Right atrium auricular region (tissue), 2 donors: Measurements from ENCODE around the gene OR1K1. TPM values are rescaled to one million over a fixed set of nuclear protein-coding genes. Genes with fewer than 3 reads are reported as not detected.
A peak's percentile ranks its signal among the peaks of the same experiment; 100 is the strongest.

ENCODE experiments used
- DNase-seq: peaks from one replicate; pipeline ENCODE4 v3.0.0-alpha.2; 2019; ENCODE audit warnings: low spot score
- H3K27ac ChIP-seq, 2 donors: fragments of 200-600 bp; sonication (generic); 1 replicate in 1 of 2; 2 replicates in 1 of 2; pipeline ENCODE4 v1.5.1; 2016 to 2019
- H3K27me3 ChIP-seq, 2 donors: fragments of 200-600 bp; sonication (generic); one replicate each; pipeline versions ENCODE4 v1.5.1 to v1.6.0; 2017 to 2019
- H3K36me3 ChIP-seq: fragments of 200-600 bp; sonication (generic); one replicate; pipeline ENCODE4 v1.5.1; 2016
- H3K4me1 ChIP-seq, 2 donors: fragments of 200-600 bp; sonication (generic); one replicate each; pipeline versions ENCODE4 v1.5.1 to v1.6.0; 2017 to 2019
- H3K4me3 ChIP-seq, 2 donors: fragments of 200-600 bp; sonication (generic); 1 replicate in 1 of 2; 2 replicates in 1 of 2; pipeline ENCODE4 v1.5.1; 2017 to 2019; ENCODE audit warnings: mild to moderate bottlenecking in 1 of 2, moderate library complexity in 1 of 2
- H3K9me3 ChIP-seq, 2 donors: fragments of 200-600 bp; sonication (generic); one replicate each; pipeline ENCODE4 v1.5.1; 2019
- total RNA-seq, 2 donors: library from RNA; depleted of rRNA; stranded (reverse); fragments of >200 nt; gene quantifications; one replicate each; pipeline ENCODE4 v1.1.0, GENCODE V29; 2016
- TF ChIP-seq, protein P1 (sequence below), 2 donors: fragments of 200-600 bp; sonication (generic); IDR thresholded peaks; one replicate each; pipeline ENCODE4 v1.5.1; 2019; ENCODE audit warnings: antibody characterized with exemption in 2 of 2

Gene OR1K1
- total RNA-seq, 2 donors from 2014 or later, result not detected

DNA sequence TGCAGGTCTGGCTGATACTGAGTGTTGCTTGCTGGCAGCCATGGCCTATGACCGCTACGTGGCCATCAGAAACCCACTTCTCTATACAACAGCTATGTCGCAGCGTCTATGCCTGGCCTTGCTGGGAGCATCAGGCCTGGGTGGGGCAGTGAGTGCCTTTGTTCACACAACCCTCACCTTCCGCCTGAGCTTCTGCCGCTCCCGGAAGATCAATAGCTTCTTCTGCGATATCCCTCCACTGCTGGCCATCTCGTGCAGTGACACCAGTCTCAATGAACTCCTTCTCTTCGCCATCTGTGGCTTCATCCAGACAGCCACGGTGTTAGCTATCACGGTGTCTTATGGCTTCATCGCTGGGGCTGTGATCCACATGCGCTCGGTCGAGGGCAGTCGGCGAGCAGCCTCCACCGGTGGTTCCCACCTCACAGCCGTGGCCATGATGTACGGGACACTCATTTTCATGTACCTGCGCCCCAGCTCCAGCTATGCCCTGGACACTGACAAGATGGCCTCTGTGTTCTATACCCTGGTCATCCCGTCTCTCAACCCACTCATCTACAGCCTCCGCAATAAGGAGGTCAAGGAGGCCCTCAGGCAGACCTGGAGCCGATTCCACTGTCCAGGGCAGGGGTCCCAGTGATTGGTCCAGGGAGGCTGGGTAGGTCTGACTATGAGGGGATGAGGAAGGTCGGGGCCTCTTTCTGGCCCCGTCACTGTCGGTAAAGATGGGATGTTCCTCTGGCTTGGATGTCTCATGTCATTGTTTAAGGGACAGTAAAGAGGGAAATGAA is 10.5 kb upstream of the OR1K1 start:
- no peaks in the 10 kb centered on the region for H3K27me3 ChIP-seq
- H3K4me3 ChIP-seq, result no peak overlapping the region
- no peaks in the 10 kb centered on the region for H3K9me3 ChIP-seq
- TF ChIP-seq, protein P1, sequence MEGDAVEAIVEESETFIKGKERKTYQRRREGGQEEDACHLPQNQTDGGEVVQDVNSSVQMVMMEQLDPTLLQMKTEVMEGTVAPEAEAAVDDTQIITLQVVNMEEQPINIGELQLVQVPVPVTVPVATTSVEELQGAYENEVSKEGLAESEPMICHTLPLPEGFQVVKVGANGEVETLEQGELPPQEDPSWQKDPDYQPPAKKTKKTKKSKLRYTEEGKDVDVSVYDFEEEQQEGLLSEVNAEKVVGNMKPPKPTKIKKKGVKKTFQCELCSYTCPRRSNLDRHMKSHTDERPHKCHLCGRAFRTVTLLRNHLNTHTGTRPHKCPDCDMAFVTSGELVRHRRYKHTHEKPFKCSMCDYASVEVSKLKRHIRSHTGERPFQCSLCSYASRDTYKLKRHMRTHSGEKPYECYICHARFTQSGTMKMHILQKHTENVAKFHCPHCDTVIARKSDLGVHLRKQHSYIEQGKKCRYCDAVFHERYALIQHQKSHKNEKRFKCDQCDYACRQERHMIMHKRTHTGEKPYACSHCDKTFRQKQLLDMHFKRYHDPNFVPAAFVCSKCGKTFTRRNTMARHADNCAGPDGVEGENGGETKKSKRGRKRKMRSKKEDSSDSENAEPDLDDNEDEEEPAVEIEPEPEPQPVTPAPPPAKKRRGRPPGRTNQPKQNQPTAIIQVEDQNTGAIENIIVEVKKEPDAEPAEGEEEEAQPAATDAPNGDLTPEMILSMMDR (IDR thresholded peaks at IDR 0.05), result no peak
- DNase-seq, result peak; percentile 49
- no peaks in the 10 kb centered on the region for H3K36me3 ChIP-seq
- no peaks in the 10 kb centered on the region for H3K4me1 ChIP-seq
- no peak overlapping the region for H3K27ac ChIP-seq

GRCh38 chr9:122791872-122792669 is 7.9 kb upstream of the OR1K1 start:
- no peak overlapping the region for H3K27ac ChIP-seq
- no peaks in the 10 kb centered on the region for H3K36me3 ChIP-seq
- DNase-seq, result no peak
- TF ChIP-seq, protein P1 (IDR thresholded peaks at IDR 0.05), result no peak
- H3K4me3 ChIP-seq, result no peak overlapping the region
- H3K4me1 ChIP-seq, result no peaks in the 10 kb centered on the region
- H3K9me3 ChIP-seq, result no peaks in the 10 kb centered on the region
- H3K27me3 ChIP-seq, result no peaks in the 10 kb centered on the region

- peak; percentile 11 for DNase-seq
- H3K27me3 ChIP-seq, result no peaks in the 10 kb centered on the region
- no peaks in the 10 kb centered on the region for H3K36me3 ChIP-seq
- H3K4me1 ChIP-seq, result no peaks in the 10 kb centered on the region
- TF ChIP-seq, protein P1 (IDR thresholded peaks at IDR 0.05), result no peak
- no peak overlapping the region for H3K27ac ChIP-seq
- no peaks in the 10 kb centered on the region for H3K9me3 ChIP-seq
- no peak overlapping the region for H3K4me3 ChIP-seq
Observed at GRCh38 chr9:122797316-122798063, 2.4 kb upstream of the OR1K1 start.

- H3K27ac ChIP-seq, result no peak overlapping the region
- no peak for DNase-seq
Observed at GRCh38 chr9:122806661-122807060, 6.7 kb downstream of the OR1K1 start.

GRCh38 chr9:122807271-122807900 is 7.5 kb downstream of the OR1K1 start:
- Histone ChIP-seq H3K4me1 (no peaks in the 10 kb centered on the region), H3K27ac (no peak overlapping the region), H3K36me3 (no peaks in the 10 kb centered on the region), H3K9me3 (no peaks in the 10 kb centered on the region), H3K27me3 (no peaks in the 10 kb centered on the region), H3K4me3 (no peak overlapping the region)
- DNase-seq, result no peak
- TF ChIP-seq, protein P1 (IDR thresholded peaks at IDR 0.05), result no peak

More at GRCh38 chr9:122806661-122807060, 6.7 kb downstream of the OR1K1 start:
- Histone ChIP-seq H3K4me3 (no peak overlapping the region), H3K27me3 (no peaks in the 10 kb centered on the region), H3K36me3 (no peaks in the 10 kb centered on the region), H3K4me1 (no peaks in the 10 kb centered on the region), H3K9me3 (no peaks in the 10 kb centered on the region)
- TF ChIP-seq, protein P1 (IDR thresholded peaks at IDR 0.05), result no peak
